Right forelimb (tissue), 1 donor: ENCODE data around the gene MAP3K13.

ENCODE experiments used
- DNase-seq: peaks from one replicate; pipeline ENCODE4 v3.0.0-alpha.2; 2018

Gene MAP3K13

GRCh38 chr3:185362850-185363661 lies at the start of gene MAP3K13:
Gene MAP3K13, plus strand, starts transcription at chr3:185363136. Its CDS starts 65,446 bp downstream, at chr3:185428582.
- peak; percentile 88 for DNase-seq

GRCh38 chr3:185313693-185314246 lies 49.2 kb upstream of the MAP3K13 start:
- DNase-seq: no peak

- DNase-seq: no peak
Observed at GRCh38 chr3:185316740-185317412, 46.1 kb upstream of the MAP3K13 start.

GRCh38 chr3:185317674-185318073 lies 45.3 kb upstream of the MAP3K13 start:
- no peak for DNase-seq

- no peak for DNase-seq
Observed at GRCh38 chr3:185318141-185318540, 44.8 kb upstream of the MAP3K13 start.

GRCh38 chr3:185319801-185320200 lies 43.1 kb upstream of the MAP3K13 start:
- no peak for DNase-seq

- DNase-seq: no peak
Observed at GRCh38 chr3:185320949-185321348, 42.0 kb upstream of the MAP3K13 start.

GRCh38 chr3:185322101-185322719 lies 40.7 kb upstream of the MAP3K13 start:
- DNase-seq: no peak

GRCh38 chr3:185325946-185326791 lies 36.8 kb upstream of the MAP3K13 start:
- DNase-seq: no peak

GRCh38 chr3:185327062-185327461 lies 35.9 kb upstream of the MAP3K13 start:
- no peak for DNase-seq

- no peak for DNase-seq
Observed at GRCh38 chr3:185328324-185329004, 34.5 kb upstream of the MAP3K13 start.

- DNase-seq: no peak
Observed at GRCh38 chr3:185330238-185330637, 32.7 kb upstream of the MAP3K13 start.

GRCh38 chr3:185330644-185331043 lies 32.3 kb upstream of the MAP3K13 start:
- DNase-seq: no peak

- no peak for DNase-seq
Observed at GRCh38 chr3:185332026-185332735, 30.8 kb upstream of the MAP3K13 start.

GRCh38 chr3:185335799-185336198 lies 27.1 kb upstream of the MAP3K13 start:
- DNase-seq: no peak

GRCh38 chr3:185337231-185337816 lies 25.6 kb upstream of the MAP3K13 start:
- DNase-seq: no peak

- no peak for DNase-seq
Observed at GRCh38 chr3:185339945-185340344, 23.0 kb upstream of the MAP3K13 start.

GRCh38 chr3:185340751-185341150 lies 22.2 kb upstream of the MAP3K13 start:
- no peak for DNase-seq

GRCh38 chr3:185341616-185342458 lies 21.1 kb upstream of the MAP3K13 start:
- no peak for DNase-seq
